Stomach (tissue), 9 donors: ENCODE results near the gene TMEM120B. TPM values are rescaled to one million over a fixed set of nuclear protein-coding genes. Genes with fewer than 3 reads are reported as not detected.
A peak's percentile ranks its signal among the peaks of the same experiment; 100 is the strongest.
"Not testable (repeated sequence)": the region's sequence is repeated elsewhere in the genome, so short reads cannot be mapped to it uniquely, and the experiment has no call there.

Source experiments
- DNase-seq, 2 donors: peaks; one replicate each; pipeline versions ENCODE4 v3.0.0 to v3.0.0-alpha.2; 2013 to 2019
- H3K27ac ChIP-seq, 5 donors: fragments of 200-600 bp in 4 of 5; sonication (generic) in 4 of 5; one replicate each; pipeline ENCODE4 v1.5.1; 2013 to 2019; ENCODE audit warnings: mild to moderate bottlenecking in 1 of 5, moderate library complexity in 1 of 5
- H3K27me3 ChIP-seq, 3 donors: fragments of 200-600 bp; sonication (generic); one replicate each; pipeline ENCODE4 v1.5.1; 2017 to 2019; ENCODE audit warnings: mixed run types in 1 of 3
- H3K36me3 ChIP-seq, 4 donors: fragments of 200-600 bp; sonication (generic); 1 replicate in 3 of 4; 2 replicates in 1 of 4; pipeline ENCODE4 v1.5.1; 2016 to 2019
- H3K4me1 ChIP-seq, 4 donors: fragments of 200-600 bp; sonication (generic); one replicate each; pipeline ENCODE4 v1.5.1; 2016 to 2019
- H3K4me3 ChIP-seq, 4 donors: fragments of 200-600 bp; sonication (generic) in 3 of 4; one replicate each; pipeline ENCODE4 v1.5.1; 2016 to 2019; ENCODE audit warnings: mild to moderate bottlenecking in 1 of 4
- H3K9me3 ChIP-seq, 4 donors: fragments of 200-600 bp; sonication (generic); one replicate each; pipeline ENCODE4 v1.5.1; 2016 to 2019
- EP300 ChIP-seq: sonication (generic); formaldehyde crosslinking; IDR thresholded peaks from one replicate; pipeline ENCODE4 v1.6.1; 2017; ENCODE audit warnings: antibody characterized with exemption
- POLR2A ChIP-seq, 4 donors: fragments of 450-650 bp; IDR thresholded peaks; one replicate each; pipeline ENCODE4 v1.6.1; 2016; ENCODE audit warnings: antibody characterized with exemption in 4 of 4, control low read depth in 2 of 4, mild to moderate bottlenecking in 1 of 4, moderate library complexity in 1 of 4
- POLR2AphosphoS5 ChIP-seq, 3 donors: sonication (generic); formaldehyde crosslinking; IDR thresholded peaks; one replicate each; pipeline ENCODE4 v1.6.1; 2016; ENCODE audit warnings: antibody characterized with exemption in 3 of 3
- WGBS, 5 donors: extraction: QIAGEN DNeasy Blood & Tissue Kit in 3 of 5; methylation state at CpG; one replicate each; pipeline versions ENCODE4 v1.1.5 to v1.1.7; 2013 to 2018; 5-methylcytosine and 5-hydroxymethylcytosine counted together
- intact Hi-C: fragments of 100-400 bp; cut with DNase I; formaldehyde crosslinking; loops from one replicate; pipeline ENCODE4 v1.15.1; 2023; ENCODE audit warnings: low total_unique reads
- polyA plus RNA-seq, 3 donors: library from polyadenylated mRNA; stranded (reverse); fragments of 200-250 nt; gene quantifications; one replicate each; pipeline ENCODE4 v1.2.3, GENCODE V29; 2013
- total RNA-seq, 5 donors: library from RNA; depleted of rRNA; stranded (reverse); fragments of >200 nt; gene quantifications; one replicate each; pipeline versions ENCODE4 v1.1.0 to v1.2.3, GENCODE V29; 2014 to 2016
- TF ChIP-seq, protein P1 (sequence below), 7 experiments: fragments of 450-650 bp in 4 of 7; fragments of 200-600 bp in 3 of 7; sonication (generic) in 3 of 7; IDR thresholded peaks; one replicate each; pipeline ENCODE4 v1.5.1; 2016 to 2019; ENCODE audit warnings: antibody characterized with exemption in 7 of 7, control low read depth in 2 of 7, mild to moderate bottlenecking in 1 of 7
- donor health status: healthy with polysubstance abuse.
- donor health status: Bipolar disorder and iron deficiency.
- donor health status: healthy.

Gene TMEM120B
- total and polyA plus RNA-seq, 8 donors: 0.58 to 11.6 (median 4.4) TPM

DNA sequence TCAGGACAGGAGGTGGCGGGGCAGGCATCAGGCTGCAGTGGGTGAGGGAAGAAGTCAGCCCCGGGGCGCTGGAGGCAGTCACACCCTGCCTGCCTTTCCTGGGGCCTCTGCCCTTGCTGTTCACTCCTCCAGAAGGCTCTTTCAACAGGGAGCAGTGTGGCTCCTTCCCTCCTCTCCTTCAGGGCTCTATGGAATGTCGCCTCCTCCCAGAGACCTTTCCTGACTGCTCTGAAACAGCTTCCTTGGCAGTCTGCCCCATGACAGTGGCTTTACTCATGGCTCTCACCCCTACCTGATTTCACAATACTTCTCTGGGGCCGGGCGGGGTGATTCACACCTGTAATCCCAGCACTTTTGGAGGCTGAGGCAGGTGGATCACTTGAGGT, 73.9 kb downstream of the TMEM120B start:
- no peaks in the 10 kb centered on the region for H3K9me3 ChIP-seq
- 52 to 61% (median 54%) methylated on average over 5 to 6 of the region's 6 CpGs for WGBS, 5 donors
- no peaks in the 10 kb centered on the region for H3K27me3 ChIP-seq
- H3K36me3 ChIP-seq: no peaks in the 10 kb centered on the region
- TF ChIP-seq EP300 (no peak), POLR2AphosphoS5 (IDR thresholded peaks at IDR 0.05) (peak in 2 of 3 donors; percentile 46 to 72)
- intact Hi-C loops: no loop called here
- H3K4me1 ChIP-seq: peaks cover 17 to 96% (median 52%) of the 10 kb centered on the region in 4 donors
- peak; percentile 68 to 85 for DNase-seq
- no peak overlapping the region for H3K4me3 ChIP-seq
- peak overlapping the region; percentile 73 to 84 (median 76) for H3K27ac ChIP-seq

DNA sequence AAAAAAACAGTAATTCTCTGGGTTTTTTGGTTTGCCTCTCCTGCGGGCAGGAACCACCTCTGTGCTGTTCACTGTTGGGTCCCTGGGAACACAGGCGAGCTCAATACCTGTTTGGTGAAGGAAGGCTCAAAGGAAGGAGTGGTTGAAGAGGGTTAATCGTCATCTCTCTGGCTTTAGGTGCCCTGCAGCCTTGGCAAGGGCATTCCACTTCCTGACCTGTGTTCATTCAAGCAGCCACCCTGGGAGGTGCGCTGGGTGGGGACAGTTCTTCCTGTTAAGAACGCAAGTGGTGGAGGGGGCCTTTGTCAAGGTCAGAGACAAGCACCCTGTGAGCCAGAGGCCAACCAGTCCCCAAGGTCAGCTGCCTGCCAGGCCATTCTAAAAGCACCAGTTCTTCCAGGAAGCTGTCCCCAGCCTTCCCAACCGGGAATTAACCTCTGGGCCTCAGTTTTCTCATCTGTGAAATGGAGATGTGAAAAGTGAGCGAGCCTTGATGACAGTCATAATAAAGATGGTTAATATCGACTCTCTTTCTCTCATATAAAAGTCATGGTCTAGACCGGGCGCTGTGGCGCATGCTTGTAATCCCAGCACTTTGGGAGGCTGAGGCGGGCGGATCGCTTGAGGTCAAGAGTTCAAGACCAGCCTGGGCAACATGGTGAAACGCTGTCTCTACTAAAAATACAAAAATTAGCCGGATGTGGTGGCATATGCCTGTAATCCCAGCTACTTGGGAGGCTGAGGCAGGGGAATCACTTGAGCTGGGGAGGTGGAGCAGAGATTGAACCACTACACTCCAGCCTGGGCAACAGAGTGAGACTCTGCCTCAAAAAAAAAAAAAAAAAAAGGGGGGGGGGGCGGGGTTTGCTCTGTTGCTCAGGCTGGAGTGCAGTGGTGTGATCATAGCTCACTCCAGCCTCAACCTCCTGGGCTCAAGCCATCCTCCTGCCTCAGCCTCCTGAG, 74.8 kb downstream of the TMEM120B start:
- intact Hi-C loops: no loop called here
- WGBS, 5 donors: 61 to 73% (median 70%) methylated on average over 16 to 17 of the region's 17 CpGs

DNA sequence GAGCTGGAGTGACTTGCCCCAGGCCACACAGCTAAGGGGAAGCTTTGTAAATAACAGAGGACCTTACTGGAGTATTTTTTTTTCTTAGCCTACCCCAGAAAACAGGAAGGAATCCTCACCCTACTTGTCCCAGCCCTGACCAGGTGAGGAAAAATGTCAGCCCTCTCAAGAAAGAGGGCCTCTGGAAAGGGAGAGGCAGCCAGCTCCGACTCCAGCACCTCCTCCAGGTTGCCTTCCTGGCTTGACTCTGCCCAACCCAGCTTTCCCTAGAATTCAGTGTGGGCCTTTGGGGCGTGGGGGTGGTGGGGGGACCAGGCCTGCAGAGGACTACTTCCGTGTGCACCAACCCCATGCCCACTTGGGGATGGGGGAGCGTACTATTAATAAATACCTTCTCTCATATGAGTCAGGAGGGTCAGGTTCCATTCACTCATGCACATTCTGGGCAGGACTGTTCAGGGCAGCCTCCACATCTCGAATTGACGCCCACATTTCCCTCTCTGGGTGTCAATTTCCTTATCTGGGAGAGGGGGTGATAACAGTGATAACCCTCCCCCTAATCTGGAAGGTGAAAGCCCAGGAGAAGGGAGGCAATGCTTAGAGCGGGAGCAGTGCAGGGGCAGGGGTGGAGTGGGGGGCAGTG, 75.7 kb downstream of the TMEM120B start:
- 27 to 62% (median 48%) methylated on average over 6 to 7 of the region's 7 CpGs for WGBS, 5 donors
- H3K4me1 ChIP-seq: peaks cover 21 to 96% (median 53%) of the 10 kb centered on the region in 4 donors
- TF ChIP-seq POLR2AphosphoS5 (IDR thresholded peaks at IDR 0.05) (no peak), POLR2A (IDR thresholded peaks at IDR 0.05) (no peak)
- no peak overlapping the region for H3K4me3 ChIP-seq
- H3K27ac ChIP-seq: peak overlapping the region; percentile 49 to 84 (median 76)
- no peaks in the 10 kb centered on the region for H3K27me3 ChIP-seq
- peak in 1 of 2 donors; percentile 59 for DNase-seq
- H3K36me3 ChIP-seq: no peaks in the 10 kb centered on the region
- intact Hi-C loops: no loop called here
- H3K9me3 ChIP-seq: no peaks in the 10 kb centered on the region

More for the DNA sequence above, 74.8 kb downstream of the TMEM120B start:
- no peaks in the 10 kb centered on the region for H3K27me3 ChIP-seq
- TF ChIP-seq EP300: no peak
- TF ChIP-seq POLR2AphosphoS5 (IDR thresholded peaks at IDR 0.05): peak in 2 of 3 donors; percentile 25 to 44
- peak; percentile 65 to 75 for DNase-seq
- no peaks in the 10 kb centered on the region for H3K9me3 ChIP-seq
- H3K4me3 ChIP-seq: no peak overlapping the region
- H3K36me3 ChIP-seq: no peaks in the 10 kb centered on the region
- peak overlapping the region; percentile 73 to 84 (median 76) for H3K27ac ChIP-seq
- peaks cover 14 to 96% (median 47%) of the 10 kb centered on the region in 4 donors for H3K4me1 ChIP-seq

DNA sequence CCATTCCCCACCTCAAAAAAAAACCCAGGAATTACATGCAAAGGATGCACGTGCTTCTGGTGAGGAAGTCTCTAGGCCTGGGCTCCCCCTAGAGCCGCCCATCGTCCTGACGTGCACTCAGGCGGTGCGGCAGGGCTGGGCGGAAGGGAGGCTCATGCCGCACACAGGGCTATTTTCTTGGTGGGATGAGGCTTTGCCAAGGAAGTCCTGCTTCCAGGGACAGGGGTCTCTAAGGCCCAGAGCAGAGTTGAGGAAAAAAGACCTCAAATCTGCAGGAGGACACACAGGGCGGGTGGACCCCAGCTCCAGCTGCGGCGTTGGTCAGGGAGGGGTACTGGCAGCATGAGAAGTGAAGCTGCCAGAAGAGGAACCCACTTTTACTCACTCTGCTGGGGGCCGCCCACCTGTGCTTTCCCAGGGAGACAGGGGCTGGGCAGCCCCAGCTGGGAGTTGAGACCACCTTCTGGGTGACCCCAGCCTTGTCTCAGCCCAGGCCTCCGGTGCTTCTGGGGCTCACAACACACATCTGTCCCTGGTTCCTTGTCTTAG, 76.8 kb downstream of the TMEM120B start:
- H3K27ac ChIP-seq: peak overlapping the region; percentile 53 to 84 (median 76)
- H3K36me3 ChIP-seq: no peaks in the 10 kb centered on the region
- intact Hi-C loops: no loop called here
- peak in 1 of 2 donors; percentile 61 for DNase-seq
- H3K9me3 ChIP-seq: no peaks in the 10 kb centered on the region
- peaks cover 30 to 96% (median 63%) of the 10 kb centered on the region in 4 donors for H3K4me1 ChIP-seq
- TF ChIP-seq POLR2A (IDR thresholded peaks at IDR 0.05) (no peak), POLR2AphosphoS5 (IDR thresholded peaks at IDR 0.05) (peak in 1 of 3 donors; percentile 12), EP300 (no peak)
- TF ChIP-seq, protein P1, sequence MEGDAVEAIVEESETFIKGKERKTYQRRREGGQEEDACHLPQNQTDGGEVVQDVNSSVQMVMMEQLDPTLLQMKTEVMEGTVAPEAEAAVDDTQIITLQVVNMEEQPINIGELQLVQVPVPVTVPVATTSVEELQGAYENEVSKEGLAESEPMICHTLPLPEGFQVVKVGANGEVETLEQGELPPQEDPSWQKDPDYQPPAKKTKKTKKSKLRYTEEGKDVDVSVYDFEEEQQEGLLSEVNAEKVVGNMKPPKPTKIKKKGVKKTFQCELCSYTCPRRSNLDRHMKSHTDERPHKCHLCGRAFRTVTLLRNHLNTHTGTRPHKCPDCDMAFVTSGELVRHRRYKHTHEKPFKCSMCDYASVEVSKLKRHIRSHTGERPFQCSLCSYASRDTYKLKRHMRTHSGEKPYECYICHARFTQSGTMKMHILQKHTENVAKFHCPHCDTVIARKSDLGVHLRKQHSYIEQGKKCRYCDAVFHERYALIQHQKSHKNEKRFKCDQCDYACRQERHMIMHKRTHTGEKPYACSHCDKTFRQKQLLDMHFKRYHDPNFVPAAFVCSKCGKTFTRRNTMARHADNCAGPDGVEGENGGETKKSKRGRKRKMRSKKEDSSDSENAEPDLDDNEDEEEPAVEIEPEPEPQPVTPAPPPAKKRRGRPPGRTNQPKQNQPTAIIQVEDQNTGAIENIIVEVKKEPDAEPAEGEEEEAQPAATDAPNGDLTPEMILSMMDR (IDR thresholded peaks at IDR 0.05): no peak
- H3K27me3 ChIP-seq: no peaks in the 10 kb centered on the region
- 60 to 74% (median 71%) methylated on average over 12 to 13 of the region's 13 CpGs for WGBS, 5 donors
- H3K4me3 ChIP-seq: no peak overlapping the region

DNA sequence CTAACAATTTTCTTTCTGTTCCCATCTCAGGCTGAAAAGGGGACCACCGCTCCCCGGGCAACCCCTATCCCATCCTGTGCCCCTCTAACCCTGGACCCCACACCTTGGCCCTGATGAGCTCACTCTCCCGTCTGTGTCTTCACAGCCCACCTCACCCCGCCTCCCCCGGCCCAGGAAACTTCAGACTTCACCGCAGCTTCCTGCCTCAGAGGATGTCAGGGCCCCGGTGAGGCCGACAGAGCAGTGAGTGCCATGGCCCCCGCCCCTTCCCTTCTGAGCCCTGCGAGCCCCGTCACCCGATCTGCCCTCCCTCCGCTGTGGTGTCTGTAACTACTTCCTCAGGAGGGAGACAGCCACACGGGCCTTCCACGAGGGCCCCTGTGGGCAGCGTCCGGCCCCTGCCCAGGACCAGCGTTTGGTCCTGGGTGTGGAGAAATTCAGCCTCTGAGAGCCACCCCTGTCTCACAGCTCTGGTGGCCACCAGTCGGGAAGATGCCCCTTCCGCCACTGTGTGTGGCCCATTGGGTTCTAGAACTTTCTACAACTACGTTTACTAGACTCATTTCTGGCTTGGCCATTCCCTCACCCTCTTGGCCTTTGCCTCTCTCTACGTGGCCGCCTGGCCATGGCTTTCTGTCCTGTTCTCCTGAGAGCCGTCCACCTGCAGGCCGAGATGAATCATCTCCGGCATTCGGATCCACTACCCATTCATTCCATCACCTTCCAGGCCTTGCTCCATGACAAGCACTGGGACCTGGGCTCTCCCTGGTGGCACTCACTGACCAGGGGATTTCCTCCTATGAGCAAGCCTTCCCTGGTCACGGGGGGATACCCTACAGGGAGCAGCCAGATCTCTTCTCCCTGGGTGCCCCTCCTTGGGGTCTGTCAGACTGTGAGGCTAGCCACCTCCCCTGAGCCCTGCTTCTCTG, 77.5 kb downstream of the TMEM120B start:
- intact Hi-C loops: loop anchor here (5.0 kb wide), 1 partner anchor 93 kb away; no protein-coding TSS in a partner anchor
- Histone ChIP-seq H3K27me3 (no peaks in the 10 kb centered on the region), H3K27ac (peak overlapping the region; percentile 53 to 84 (median 76)), H3K9me3 (no peaks in the 10 kb centered on the region), H3K4me3 (peak overlapping the region in 2 of 4 donors; percentile 8 to 10), H3K4me1 (peaks cover 38 to 96% (median 67%) of the 10 kb centered on the region in 4 donors), H3K36me3 (no peaks in the 10 kb centered on the region)
- TF ChIP-seq POLR2A (IDR thresholded peaks at IDR 0.05) (no peak), POLR2AphosphoS5 (IDR thresholded peaks at IDR 0.05) (no peak), EP300 (no peak)
- TF ChIP-seq, protein P1 (IDR thresholded peaks at IDR 0.05): no peak
- peak; percentile 75 to 86 for DNase-seq
- 68 to 75% (median 70%) methylated on average over 21 to 28 of the region's 28 CpGs for WGBS, 5 donors

DNA sequence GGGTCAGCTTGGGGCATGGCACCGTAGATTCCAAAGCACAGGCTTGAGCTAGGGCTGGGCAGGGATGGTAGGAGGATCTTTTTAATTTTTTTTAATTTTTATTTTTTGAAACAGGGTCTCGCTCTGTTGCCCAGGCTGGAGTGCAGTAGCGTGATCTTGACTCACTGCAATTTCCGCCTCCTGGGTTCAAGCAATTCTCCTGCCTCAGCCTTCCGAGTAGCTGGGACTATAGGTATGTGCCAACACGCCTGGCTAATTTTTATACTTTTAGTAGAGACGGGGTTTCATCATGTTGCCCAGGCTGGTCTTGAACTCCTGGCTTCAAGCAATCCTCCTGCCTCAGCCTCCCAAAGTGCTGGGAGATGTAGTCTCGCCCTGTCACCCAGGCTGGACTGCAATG, 78.2 kb downstream of the TMEM120B start:
- H3K36me3 ChIP-seq, H3K27me3 ChIP-seq, H3K9me3 ChIP-seq, DNase-seq: not testable (repeated sequence)
- H3K4me3 ChIP-seq: peak overlapping the region in 1 of 4 donors; percentile 8
- 87 to 95% (median 93%) methylated on average over 8 of the region's 8 CpGs for WGBS, 5 donors
- peaks cover 45 to 100% (median 74%) of the 10 kb centered on the region in 4 donors for H3K4me1 ChIP-seq
- intact Hi-C loops: loop anchor here (5.0 kb wide), 1 partner anchor 93 kb away; no protein-coding TSS in a partner anchor
- H3K27ac ChIP-seq: peak overlapping the region; percentile 53 to 84 (median 76)
